Left forelimb (tissue), 1 donor: ENCODE measurements around the gene TP53INP2.
"Not testable (repeated sequence)": the region's sequence is repeated elsewhere in the genome, so short reads cannot be mapped to it uniquely, and the experiment has no call there.

Experiments used
- DNase-seq: peaks from one replicate; pipeline ENCODE4 v3.0.0-alpha.2; 2018; ENCODE audit warnings: low spot score

TP53INP2 gene, protein sequence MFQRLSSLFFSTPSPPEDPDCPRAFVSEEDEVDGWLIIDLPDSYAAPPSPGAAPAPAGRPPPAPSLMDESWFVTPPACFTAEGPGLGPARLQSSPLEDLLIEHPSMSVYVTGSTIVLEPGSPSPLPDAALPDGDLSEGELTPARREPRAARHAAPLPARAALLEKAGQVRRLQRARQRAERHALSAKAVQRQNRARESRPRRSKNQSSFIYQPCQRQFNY

DNA sequence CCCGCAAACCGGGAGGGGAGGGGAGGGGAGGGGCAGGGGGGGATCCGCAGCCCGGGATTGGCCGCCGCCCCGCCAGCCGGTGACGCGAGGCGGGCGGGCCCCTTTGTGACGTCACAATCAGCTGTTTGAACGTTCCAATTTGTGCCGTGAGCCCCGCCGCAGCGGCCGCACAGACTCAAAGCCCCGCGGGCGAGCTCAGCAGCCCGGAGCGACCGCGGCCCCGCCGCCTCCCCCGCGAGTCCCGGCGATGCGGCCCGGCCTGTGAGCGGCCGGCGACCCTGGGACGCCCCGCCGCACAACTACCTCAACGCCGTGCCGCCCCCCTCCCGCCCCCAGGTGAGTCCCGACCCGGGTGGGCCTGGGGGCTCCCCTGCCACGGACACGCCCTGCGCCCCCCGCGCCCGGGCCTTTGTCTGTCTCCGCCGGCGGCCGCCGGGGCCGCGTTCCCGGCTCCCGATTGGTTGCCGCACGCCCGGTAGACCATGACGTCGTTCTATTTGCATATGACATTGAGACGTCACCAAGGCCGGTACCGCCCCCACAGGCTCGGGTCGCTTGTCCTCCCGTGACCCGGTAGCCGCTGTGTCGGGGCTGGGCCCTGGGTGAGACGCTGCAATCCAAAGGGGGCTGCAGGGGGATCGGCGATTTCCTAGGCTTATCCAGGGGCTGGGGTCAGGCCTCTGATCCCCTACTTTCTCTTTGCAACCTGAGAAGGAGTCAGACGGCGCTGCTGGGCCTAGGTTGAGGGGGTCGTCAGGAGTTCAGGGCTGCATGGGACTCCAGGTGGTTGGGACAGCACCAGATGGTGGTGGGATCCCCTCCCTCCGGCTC lies at the start of gene TP53INP2:
TSS of gene TP53INP2 (plus strand) at position 168 of the 831 bp plus-strand sequence. CDS start 4,396 bp downstream, outside the sequence.
- DNase-seq = peak; percentile 88

DNA sequence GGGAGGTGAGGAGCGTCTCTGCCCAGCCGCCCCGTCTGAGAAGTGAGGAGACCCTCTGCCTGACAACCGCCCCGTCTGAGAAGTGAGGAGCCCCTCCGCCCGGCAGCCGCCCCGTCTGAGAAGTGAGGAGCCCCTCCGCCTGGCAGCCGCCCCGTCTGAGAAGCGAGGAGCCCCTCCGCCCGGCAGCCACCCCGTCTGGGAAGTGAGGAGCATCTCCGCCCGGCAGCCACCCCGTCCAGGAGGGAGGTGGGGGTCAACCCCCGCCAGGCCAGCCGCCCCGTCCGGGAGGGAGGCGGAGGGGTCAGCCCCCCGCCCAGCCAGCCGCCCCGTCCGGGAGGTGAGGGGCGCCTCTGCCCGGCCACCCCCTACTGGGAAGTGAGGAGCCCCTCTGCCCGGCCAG lies 45.5 kb upstream of the TP53INP2 start:
- DNase-seq = not testable (repeated sequence)

DNA sequence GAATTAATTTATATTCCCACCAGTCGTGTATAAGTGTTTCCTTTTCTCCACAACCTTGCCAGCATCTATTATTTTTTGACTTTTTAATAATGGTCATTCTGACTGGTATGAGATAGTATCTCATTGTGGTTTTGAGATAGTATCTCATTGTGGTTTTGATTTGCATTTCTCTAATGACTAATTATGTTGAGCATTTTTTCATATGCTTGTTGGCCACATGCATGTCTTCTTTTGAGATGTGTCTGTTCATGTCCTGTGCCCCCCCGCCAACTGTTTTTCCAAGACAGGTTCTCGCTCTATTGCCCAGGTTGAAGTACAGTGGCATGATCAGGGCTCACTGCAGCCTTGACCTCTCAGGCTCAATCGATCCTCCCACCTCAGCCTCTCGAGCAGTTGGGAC lies 42.3 kb upstream of the TP53INP2 start:
- not testable (repeated sequence) for DNase-seq

DNA sequence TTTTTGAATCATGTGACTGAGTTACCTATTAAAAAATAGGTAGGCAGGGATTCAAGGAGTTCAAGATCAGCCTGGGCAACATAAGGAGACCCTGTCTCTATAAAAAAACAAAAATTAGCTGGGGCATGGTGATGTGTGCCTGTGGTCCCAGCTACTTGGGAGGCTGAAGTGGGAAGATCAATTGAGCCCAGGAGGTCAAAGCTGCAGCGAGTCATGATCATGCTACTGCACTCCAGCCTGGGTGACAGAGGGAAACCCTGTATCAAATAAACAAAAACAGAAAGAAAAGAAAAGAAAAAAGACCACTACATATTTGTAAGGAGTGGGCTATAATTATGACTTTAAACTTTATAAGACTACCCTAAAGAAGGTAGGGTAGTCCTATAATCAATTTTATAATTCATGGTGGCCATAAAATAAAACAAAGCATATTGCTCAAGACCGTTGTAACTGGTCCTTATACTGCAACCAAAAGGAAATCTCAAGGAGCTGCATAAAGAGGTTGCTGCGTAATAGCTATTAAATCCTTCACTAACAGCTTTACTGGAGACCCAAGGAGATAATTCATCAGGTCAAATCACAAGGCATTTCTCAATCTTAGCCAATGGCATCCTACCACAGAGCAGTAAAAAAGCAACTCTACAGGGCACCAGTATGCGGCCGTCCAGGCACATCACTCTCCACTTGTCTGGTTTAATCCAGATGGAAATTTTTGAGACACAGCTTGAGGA lies 40.8 kb upstream of the TP53INP2 start:
- no peak for DNase-seq

DNA sequence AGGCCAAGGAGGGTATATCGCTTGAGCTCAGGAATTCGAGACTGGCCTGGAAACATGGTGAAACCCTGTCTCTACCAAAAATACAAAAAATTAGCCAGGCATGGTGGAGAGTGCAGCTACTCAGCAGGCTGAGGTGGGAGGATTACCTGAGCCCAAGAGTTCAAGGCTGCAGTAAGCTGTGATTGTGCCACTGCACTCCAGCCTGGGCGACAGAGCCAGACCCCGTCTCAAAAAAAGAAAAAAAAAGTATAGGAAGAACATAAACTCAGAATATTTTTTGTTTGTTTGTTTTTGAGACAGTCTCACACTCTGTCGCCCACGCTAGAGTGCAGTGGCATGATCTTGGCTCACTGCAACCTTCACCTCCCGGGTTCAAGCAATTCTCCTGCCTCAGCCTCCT lies 39.4 kb upstream of the TP53INP2 start:
- not testable (repeated sequence) for DNase-seq

DNA sequence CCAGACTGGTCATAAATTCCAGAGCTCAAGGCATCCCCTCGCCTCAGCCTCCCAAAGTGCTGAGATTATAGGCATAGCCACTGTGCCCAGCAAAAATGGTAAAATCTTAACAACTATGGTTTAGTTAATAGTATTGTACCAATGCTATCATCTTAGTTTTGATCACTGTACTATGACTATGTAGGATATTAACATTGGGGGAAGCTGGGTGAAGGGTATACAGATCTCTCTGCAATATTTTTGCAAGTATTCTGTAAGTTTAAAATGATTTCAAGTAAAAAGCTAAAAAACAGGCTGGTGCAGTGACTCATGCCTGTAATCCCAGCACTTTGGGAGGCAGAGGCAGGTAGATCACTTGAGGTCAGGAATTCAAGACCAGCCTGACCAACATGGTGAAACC lies 35.0 kb upstream of the TP53INP2 start:
- DNase-seq = no peak

DNA sequence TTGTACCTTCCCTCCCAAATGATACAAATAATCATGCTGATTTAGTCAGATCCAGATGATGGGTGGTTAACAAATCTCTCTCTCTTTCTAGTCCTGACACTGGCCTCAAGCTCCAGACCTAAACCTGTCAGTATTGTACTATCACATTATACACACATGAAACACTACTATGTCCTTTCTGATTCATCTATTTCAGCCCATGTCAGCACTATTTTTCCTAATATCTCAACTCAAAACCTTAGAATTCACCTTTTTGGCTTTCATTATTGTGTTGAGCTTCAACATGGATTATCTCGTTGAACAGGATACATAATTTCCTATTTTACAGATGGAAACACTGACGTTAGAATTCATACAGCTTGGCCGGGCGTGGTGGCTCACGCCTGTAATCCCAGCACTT lies 30.7 kb upstream of the TP53INP2 start:
- DNase-seq = no peak

DNA sequence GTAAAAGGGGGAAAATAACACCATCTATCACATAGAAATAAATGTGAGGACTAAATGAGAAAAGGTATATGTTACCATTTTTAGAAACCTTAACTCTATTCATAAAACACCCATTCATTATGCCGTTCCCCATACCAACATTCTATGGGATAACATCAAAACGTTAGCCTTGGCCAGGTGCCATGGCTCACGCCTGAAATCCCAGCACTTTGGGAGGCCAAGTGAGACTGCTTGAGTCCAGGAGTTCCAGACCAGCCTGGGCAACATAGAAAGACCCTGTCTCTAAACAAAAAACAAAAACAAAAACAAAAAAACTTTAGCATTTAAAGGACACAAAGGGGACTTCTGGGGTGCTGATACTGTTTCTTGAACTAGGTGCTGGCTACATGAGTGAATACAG lies 28.6 kb upstream of the TP53INP2 start:
- no peak for DNase-seq

DNA sequence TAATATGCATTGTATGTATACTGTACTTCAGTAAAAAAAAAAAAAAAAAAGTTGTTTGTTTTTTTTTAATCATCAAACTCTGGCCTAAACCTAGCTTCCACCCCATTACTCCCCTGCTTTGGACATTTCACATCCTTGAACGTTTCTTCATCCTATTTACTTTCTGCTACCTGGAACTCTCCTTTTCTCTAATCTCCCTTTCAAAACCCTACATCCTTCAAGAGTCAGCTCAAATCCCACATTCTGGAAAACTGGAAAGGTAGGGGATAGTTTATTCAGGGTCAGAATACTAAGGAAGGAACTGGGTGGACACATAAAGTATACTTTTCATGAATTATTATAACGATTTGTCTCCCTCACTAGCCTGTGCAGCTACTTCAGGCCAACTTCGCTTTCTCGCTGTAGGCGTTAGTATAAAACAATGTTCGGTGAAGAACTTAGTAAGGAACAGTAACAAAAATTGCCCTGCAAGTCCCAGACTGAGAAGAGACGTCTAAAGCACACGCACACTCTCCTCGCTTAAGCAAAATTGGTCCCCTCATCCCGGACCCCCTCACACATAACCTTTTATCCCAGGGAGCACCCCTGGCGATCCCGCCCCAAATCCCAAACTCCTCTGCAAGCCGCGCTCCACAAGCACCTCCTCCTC lies 28.0 kb upstream of the TP53INP2 start:
- DNase-seq = no peak

DNA sequence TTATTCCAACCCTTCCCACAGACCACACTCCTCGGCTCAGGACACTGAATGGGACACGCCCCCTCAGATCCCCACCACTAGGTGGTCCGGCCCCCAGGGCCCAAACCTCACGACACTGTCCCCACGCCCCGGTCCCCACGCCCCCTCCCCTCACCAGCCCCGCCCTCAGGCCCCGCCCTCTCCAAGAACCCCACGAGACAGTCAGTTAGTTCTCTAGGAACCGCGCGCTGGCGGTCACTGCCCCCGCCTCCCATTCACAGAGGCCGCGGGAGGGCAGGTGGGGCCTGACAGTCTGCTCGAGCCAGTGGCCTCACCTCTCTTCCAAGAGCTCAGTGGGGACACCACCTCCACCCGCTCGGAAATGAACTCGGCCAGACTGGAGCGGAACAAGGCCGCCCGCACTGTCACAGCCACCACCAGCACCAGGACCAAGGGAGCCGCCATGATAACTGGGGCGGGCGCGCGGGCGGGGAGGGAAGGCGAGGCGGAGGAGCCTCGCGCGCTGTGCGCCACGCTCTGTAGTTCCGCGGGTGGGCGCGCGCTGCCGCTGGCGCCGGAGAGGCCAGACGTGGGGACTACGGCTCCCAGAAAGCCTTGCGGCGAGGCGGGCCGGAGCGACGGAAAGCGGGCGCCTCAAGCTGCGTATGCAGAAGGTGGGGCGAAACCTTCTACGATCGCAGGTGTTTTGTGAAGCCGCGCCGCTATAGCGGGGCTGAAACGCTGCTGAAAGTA lies 27.3 kb upstream of the TP53INP2 start, which contains the start of gene PIGU:
TSS of gene PIGU (minus strand) at position 451 of the 732 bp plus-strand sequence. CDS start at position 444, 7 bp downstream.
- DNase-seq = peak; percentile 96

DNA sequence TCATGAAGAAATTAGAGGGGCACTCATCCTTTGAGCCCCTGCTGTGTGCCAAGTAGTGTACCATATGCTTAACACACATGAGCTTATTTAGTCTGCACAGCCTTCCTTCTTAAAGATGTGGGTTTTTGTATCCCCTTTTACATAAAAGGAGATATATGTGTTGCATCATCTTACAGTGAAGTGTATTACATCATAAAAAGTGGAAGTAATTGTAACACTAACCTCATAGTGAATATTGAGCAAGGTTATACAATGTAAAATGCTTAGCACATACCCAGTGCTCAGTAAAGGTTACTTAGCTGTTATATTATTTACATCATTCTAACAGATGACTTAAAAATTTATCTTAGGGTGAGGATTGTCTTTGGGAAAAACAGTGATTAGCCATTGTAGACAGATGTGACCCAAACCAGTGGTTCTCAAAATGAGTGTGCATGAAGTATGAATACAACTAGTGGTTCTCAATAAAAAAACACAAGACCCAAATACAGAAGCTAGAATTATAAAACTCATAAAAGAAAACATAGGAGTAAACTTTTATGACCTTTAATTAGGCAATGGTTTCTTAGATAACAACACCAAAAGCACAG lies 23.5 kb upstream of the TP53INP2 start:
- DNase-seq = no peak

DNA sequence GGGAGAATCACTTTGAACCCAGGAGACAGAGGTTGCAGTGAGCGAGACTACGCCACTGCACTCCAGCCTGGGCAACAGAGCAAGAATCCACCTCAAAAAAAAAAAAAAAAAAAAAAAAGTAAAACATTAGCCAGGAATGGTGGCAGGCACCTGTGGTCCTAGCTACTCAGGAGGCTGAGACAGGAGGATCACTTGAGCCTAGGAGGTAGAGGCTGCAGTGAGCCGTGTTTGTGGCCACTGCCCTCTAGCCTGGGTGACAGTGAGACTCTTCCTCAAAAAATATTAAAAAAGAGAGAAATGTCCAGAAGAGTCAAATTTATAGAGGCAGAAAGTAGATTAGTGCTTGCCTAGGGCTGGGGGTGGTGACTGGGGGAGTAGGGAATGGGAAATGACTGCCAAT lies 20.5 kb upstream of the TP53INP2 start:
- DNase-seq = no peak

DNA sequence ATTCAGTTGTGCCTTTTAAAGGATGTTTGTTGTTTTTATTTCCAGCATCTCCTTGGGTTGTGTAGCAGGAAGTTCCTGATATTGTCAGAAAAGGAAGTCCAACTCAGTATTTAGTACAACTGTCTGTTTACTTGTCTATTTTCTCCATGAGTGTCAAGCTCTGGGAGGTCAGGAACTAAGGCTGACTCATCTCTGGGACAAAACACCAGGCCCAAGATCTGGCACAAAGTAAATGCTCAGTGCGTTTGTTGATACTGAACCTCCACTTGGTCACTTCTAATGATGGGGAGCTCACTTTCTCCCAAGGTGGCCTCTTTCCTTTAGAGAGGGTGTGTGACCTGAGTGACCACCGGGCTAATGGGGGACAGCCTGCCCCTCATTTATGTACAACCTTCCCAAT lies 14.7 kb upstream of the TP53INP2 start:
- DNase-seq = no peak

DNA sequence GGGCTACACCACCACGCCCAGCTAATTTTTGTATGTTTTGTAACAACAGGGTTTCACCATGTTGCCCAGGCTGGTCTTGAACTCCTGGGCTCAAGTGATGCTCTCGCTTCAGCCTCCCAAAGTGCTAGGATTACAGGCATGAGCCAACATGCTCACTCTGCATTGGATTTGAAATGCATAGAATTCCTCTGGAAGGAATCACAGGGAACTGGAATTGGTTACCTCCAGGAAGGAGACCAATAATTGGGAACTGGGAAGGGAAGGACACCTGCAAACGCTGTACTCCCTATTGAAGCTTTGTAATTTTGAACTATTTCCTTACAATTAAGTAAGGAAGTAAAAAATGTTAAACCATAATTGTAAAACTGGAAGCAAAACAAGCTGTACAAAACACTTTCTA lies 12.3 kb upstream of the TP53INP2 start:
- DNase-seq = no peak

DNA sequence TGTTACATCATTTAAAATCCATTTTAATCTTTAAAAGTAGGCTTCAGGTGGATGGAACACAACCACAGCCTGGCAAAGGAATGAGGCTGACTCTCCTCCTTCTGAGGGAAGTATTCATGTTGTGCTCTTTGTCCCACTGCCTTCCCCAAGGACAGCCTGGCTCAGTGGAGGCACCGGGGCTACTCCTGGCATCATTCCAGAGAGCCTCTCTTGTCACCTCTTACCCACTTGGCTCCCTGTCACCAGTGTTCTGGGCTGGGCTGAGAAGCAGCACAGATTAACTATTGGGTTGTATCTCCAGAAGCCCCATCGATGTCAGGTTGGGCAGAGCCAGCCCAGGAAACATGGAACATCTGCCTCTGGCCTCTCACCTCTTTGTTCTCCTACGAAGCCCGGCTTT lies 10.7 kb upstream of the TP53INP2 start:
- no peak for DNase-seq

DNA sequence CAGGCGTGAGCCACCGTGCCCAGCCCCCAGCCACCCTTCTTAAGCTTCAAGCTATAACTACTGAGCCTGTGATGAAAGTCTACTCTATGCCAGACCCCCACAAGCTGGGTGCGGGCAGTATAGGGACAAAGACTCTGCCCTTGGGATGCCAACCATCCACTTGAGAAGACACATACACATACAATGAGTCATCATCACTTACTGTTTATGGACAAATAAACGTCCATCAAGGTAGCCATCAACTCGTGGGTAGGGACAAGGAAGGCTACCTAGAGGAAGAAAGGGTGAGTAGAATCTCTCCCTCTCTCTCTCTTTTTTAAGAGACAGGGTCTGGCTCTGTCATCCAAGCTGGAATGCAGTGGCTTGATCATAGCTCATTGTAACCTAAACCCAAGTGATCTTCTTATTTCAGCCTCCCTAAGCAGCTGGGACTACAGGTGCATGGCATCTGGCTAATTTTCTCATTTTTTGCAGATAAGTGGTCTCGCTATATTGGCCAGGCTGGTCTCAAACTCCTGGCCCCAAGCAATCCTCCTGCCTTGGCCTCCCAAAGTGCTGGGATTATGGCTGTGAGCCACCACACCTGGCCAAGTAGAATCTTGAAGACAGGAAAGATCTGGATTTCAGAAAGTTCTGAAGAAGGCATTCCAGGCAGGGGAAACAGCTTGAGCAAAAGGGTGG lies 2.6 kb upstream of the TP53INP2 start:
- no peak for DNase-seq

DNA sequence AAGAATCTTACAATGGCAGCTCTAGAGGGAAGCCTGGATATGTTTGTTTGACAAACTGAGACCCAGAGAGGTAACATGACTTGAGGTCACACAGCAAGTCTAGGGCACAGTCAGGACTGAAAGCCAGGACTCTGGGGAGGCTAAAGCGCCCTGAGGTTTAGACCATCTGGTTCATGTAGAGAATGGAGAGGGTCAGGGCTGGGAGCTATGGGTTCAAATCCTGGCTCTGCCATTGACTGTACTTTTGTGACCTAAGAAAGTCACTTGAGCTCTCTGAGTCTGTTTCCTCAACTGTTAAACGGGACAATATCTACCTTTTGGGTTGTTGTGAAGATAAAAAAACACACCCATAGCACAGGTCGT lies 1.1 kb upstream of the TP53INP2 start:
- no peak for DNase-seq

DNA sequence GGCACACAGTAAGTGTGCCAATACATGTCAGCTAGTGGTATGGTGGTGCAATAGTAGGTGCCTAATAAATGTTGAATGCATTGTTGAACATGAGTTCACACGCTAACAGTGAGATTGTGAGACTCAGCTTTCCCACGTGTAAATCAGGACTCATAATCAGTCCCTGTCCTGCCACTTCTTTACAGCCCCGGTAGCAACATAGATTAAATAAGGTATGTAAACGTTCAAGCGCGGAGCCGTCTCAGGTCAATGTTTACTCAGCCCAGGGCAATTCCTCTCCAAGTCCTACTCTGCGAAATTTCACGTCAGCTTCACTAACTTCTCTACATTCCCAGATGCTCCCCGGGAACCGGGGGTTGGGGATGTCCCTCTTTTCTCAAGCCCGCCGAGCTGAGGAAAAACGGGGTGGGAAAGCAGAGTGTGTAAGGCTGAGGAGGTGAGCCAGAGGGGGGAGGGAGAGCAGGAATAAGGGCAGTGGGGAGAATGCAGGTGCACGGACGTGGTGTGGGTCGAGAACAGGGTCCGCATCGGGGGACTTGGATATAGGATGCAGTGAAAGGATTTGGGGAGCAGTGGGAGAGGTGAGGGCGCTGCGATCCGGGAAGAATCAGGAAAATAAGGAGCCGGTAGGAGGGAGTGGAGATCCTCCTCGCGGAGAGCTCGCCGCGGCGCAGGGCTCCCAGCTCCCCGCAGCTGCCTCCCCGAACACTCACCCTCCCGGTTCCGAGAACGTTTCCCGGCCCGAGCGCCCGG lies 544 bp upstream of the TP53INP2 start:
- no peak for DNase-seq

DNA sequence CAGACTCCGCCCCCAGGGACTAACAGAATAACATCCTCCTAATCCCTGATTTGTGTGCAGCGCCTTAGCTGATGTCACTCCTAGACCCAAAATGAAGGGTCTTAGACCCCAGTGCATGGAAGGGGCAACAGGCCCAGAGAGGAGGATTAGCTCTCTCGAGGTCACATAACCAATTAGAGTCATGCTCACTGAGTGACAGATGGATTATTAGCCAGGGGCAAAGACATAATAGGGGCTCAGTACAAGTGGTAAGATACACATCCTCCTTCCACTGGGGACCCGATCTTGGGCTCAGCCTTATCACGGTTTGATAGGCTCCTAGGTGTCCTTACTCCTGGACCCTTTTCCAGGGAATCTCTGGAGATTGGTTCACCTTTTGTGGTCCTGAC lies 858 bp downstream of the TP53INP2 start:
- DNase-seq = no peak
